K562 (cell line): ENCODE measurements around the gene AMMECR1L. TPM values are rescaled to one million over a fixed set of nuclear protein-coding genes. Genes with fewer than 3 reads are reported as not detected.

Experiments used
- BRF2 ChIP-seq: IDR thresholded peaks from 3 replicates; pipeline ENCODE4 v1.6.1; 2011; ENCODE audit warnings: borderline replicate concordance, mild to moderate bottlenecking; ENCODE audit not compliant: insufficient read length, insufficient read depth
- CBX1 ChIP-seq: sonication (generic); IDR thresholded peaks from 2 replicates; pipeline ENCODE4 v1.6.1; 2016; ENCODE audit warnings: antibody characterized with exemption, low read depth, mild to moderate bottlenecking
- E2F3 ChIP-seq: fragments of 250-450 bp; sonication (Bioruptor Pico); IDR thresholded peaks from 2 replicates; pipeline ENCODE4 v1.4.0; 2020; ENCODE audit warnings: mild to moderate bottlenecking
- HNRNPUL1 ChIP-seq: fragments of 200-400 bp; formaldehyde crosslinking; IDR thresholded peaks from 2 replicates; pipeline ENCODE4 v1.6.1; 2017; ENCODE audit warnings: low read length
- HOXB6 ChIP-seq: fragments of 250-450 bp; sonication (Bioruptor Pico); IDR thresholded peaks from 2 replicates; pipeline ENCODE4 v1.5.1; 2022; ENCODE audit warnings: mild to moderate bottlenecking, borderline replicate concordance
- IRF9 ChIP-seq: fragments of 450-650 bp; IDR thresholded peaks from 2 replicates; pipeline ENCODE4 v1.6.1; 2016; ENCODE audit warnings: missing biosample characterization, missing genetic modification characterization
- KLF6 ChIP-seq: fragments of 250-450 bp; sonication (Bioruptor Pico); IDR thresholded peaks from 2 replicates; pipeline ENCODE4 v1.4.0; 2020; ENCODE audit warnings: mild to moderate bottlenecking, moderate library complexity, borderline replicate concordance
- MECOM ChIP-seq: fragments of 250-450 bp; sonication (Bioruptor Pico); IDR thresholded peaks from 2 replicates; pipeline ENCODE4 v1.8.0; 2022; ENCODE audit warnings: inconsistent platforms
- NFXL1 ChIP-seq: fragments of 450-650 bp; formaldehyde crosslinking; IDR thresholded peaks from 2 replicates; pipeline ENCODE4 v1.4.0; 2021; ENCODE audit warnings: mild to moderate bottlenecking
- POLR2H ChIP-seq: IDR thresholded peaks from 2 replicates; pipeline ENCODE4 v1.6.1; 2016; ENCODE audit warnings: missing genetic modification characterization, low read depth, mild to moderate bottlenecking, control low read depth, missing compliant biosample characterization, moderate library complexity
- SMARCE1 ChIP-seq: fragments of 450-650 bp; IDR thresholded peaks from 2 replicates; pipeline ENCODE4 v1.7.1; 2016; ENCODE audit warnings: mild to moderate bottlenecking
- SNAPC5 ChIP-seq: fragments of 250-450 bp; sonication (Bioruptor Pico); IDR thresholded peaks from 2 replicates; pipeline ENCODE4 v1.8.0; 2021; ENCODE audit warnings: moderate library complexity, mild to moderate bottlenecking, inconsistent platforms
- THAP7 ChIP-seq: fragments of 250-450 bp; sonication (Bioruptor Pico); IDR thresholded peaks from 2 replicates; pipeline ENCODE4 v1.5.0; 2021
- ZFPM2 ChIP-seq: fragments of 250-450 bp; sonication (Bioruptor Pico); IDR thresholded peaks from 2 replicates; pipeline ENCODE4 v1.5.1; 2022; ENCODE audit warnings: mild to moderate bottlenecking
- ZNF121 ChIP-seq: sonication (generic); formaldehyde crosslinking; conservative IDR thresholded peaks from 2 replicates; pipeline ENCODE4 v1.8.0; 2022; ENCODE audit warnings: missing genetic modification reagents
- ZNF449 ChIP-seq: fragments of 250-450 bp; sonication (Bioruptor Pico); IDR thresholded peaks from 2 replicates; pipeline ENCODE4 v1.8.0; 2022; ENCODE audit warnings: moderate library complexity, mild to moderate bottlenecking, inconsistent platforms
- ZNF589 ChIP-seq: fragments of 200-800 bp; sonication (Bioruptor generic); IDR thresholded peaks from 2 replicates; pipeline ENCODE4 v1.6.1; 2016; ENCODE audit warnings: low read depth, missing genetic modification characterization, missing compliant biosample characterization
- ZNF764 ChIP-seq: fragments of 250-450 bp; sonication (Bioruptor Pico); IDR thresholded peaks from 2 replicates; pipeline ENCODE4 v1.4.0; 2020; ENCODE audit warnings: low read depth, mild to moderate bottlenecking, moderate library complexity
- ZNF766 ChIP-seq: fragments of 200-800 bp; sonication (Bioruptor generic); conservative IDR thresholded peaks from 2 replicates; pipeline ENCODE4 v1.6.1; 2016; ENCODE audit warnings: missing genetic modification characterization, missing compliant biosample characterization
- ZNF79 ChIP-seq: fragments of 250-450 bp; sonication (Bioruptor Pico); IDR thresholded peaks from 2 replicates; pipeline ENCODE4 v1.4.0; 2020; ENCODE audit warnings: low read depth, mild to moderate bottlenecking, moderate library complexity
- polyA plus RNA-seq, 8 experiments: library from polyadenylated mRNA; depleted of rRNA in 4 of 8; stranded (reverse) in 5 of 8; unstranded in 3 of 8; fragments of >200 nt; fragmentation: Nextera tagmentation in 2 of 8; fragmentation: Illumina TruSeq in 1 of 8; extraction: Ambion mirVana in 2 of 8; extraction: Trizol in 1 of 8; gene quantifications; 2 replicates each; pipeline versions ENCODE4 v1.2.1 to v1.2.3, GENCODE V29; 2011 to 2014; ENCODE audit warnings: inconsistent platforms in 1 of 8, missing spikeins in 1 of 8
- total RNA-seq, 7 experiments: library from RNA; depleted of rRNA in 6 of 7; stranded (reverse); fragments of >200 nt in 6 of 7; fragmentation: Illumina TruSeq in 2 of 7; extraction: Trizol in 2 of 7; gene quantifications; 2 replicates each; pipeline versions ENCODE4 v1.2.1 to v1.2.3, GENCODE V29; 2011 to 2021; ENCODE audit warnings: low replicate concordance in 1 of 7
- TF ChIP-seq, protein P1 (sequence below): fragments of 450-650 bp; conservative IDR thresholded peaks from 2 replicates; pipeline ENCODE4 v1.6.1; 2016; ENCODE audit warnings: missing genetic modification characterization, low read depth, mild to moderate bottlenecking, control low read depth, missing compliant biosample characterization
- TF ChIP-seq, protein P2 (sequence below): fragments of 450-650 bp; formaldehyde crosslinking; IDR thresholded peaks from 2 replicates; pipeline ENCODE4 v1.4.0; 2022; ENCODE audit warnings: missing genetic modification characterization

Gene AMMECR1L
- total and polyA plus RNA-seq, 9 of the 15 experiments (the other 6 are each of a cell fraction or from before 2014, with no cell fraction given): 3.7 to 15.3 (median 9.1) TPM

DNA sequence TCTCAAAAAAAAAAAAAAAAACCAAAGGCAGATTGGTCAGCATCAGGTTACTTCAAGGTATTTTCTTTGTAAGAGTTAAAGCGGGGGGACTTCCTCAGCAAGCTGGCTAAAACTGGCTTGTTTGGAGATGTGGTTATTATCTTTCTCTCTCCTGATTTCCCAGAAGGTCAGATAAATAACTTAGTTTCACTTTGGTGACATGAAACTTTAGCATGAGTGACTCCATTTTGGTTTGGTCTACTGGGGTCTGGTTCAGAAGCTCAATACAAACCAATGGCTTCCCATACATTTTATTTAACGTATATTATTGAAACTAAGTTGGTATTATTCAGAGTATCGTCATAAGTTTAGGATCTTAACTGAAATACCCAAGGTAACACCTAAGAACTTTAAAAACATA, 41.6 kb upstream of the AMMECR1L start (continued):
- TF ChIP-seq BRF2 (no peak), HNRNPUL1 (no peak), ZNF589 (CRISPR knock-in tag) (peak; percentile 99), THAP7 (CRISPR knock-in tag) (0 out of 2 replicates have a peak, but pooled peaks have one; percentile 39), POLR2H (tag) (peak; percentile 85; the same call in 1 of the 2 replicates), ZNF764 (no peak), SMARCE1 (no peak), CBX1 (no peak), NFXL1 (CRISPR knock-in tag) (peak; percentile 96), ZNF449 (CRISPR knock-in tag) (peak; percentile 91), SNAPC5 (peak; percentile 48; the same call in 1 of the 2 replicates), E2F3 (CRISPR knock-in tag) (peak; percentile 61; the same call in 1 of the 2 replicates), ZNF121 (CRISPR knock-in tag) (no peak), HOXB6 (CRISPR knock-in tag) (peak; percentile 68; the same call in 1 of the 2 replicates), ZNF766 (CRISPR knock-in tag) (peak; percentile 98), IRF9 (tag) (peak; percentile 95), ZNF79 (CRISPR knock-in tag) (peak; percentile 86), KLF6 (CRISPR knock-in tag) (peak; percentile 98), ZFPM2 (CRISPR knock-in tag) (0 out of 2 replicates have a peak, but pooled peaks have one; percentile 33), MECOM (peak; percentile 95)
- TF ChIP-seq, protein P1, sequence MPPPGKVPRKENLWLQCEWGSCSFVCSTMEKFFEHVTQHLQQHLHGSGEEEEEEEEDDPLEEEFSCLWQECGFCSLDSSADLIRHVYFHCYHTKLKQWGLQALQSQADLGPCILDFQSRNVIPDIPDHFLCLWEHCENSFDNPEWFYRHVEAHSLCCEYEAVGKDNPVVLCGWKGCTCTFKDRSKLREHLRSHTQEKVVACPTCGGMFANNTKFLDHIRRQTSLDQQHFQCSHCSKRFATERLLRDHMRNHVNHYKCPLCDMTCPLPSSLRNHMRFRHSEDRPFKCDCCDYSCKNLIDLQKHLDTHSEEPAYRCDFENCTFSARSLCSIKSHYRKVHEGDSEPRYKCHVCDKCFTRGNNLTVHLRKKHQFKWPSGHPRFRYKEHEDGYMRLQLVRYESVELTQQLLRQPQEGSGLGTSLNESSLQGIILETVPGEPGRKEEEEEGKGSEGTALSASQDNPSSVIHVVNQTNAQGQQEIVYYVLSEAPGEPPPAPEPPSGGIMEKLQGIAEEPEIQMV (tag): peak; percentile 88
- TF ChIP-seq, protein P2, sequence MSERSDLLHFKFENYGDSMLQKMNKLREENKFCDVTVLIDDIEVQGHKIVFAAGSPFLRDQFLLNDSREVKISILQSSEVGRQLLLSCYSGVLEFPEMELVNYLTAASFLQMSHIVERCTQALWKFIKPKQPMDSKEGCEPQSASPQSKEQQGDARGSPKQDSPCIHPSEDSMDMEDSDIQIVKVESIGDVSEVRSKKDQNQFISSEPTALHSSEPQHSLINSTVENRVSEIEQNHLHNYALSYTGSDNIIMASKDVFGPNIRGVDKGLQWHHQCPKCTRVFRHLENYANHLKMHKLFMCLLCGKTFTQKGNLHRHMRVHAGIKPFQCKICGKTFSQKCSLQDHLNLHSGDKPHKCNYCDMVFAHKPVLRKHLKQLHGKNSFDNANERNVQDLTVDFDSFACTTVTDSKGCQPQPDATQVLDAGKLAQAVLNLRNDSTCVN (CRISPR knock-in tag): peak; percentile 83; the same call in 1 of the 2 replicates
